Left lung (tissue), 10 donors: ENCODE measurements around the gene PNLDC1. TPM values are rescaled to one million over a fixed set of nuclear protein-coding genes. Genes with fewer than 3 reads are reported as not detected.

Experiments used
- ATAC-seq: fragments of 200-7000 bp; cut with Tn5 transposase; one replicate; pipeline ENCODE4 v1.9.1; 2020; ENCODE audit warnings: moderate library complexity
- DNase-seq, 4 donors: peaks; one replicate each; pipeline ENCODE4 v3.0.0-alpha.2; 2013 to 2020
- H3K27ac ChIP-seq, 2 donors: fragments of 200-600 bp; sonication (generic) in 1 of 2; one replicate each; pipeline versions ENCODE4 v1.5.0 to v1.8.0; 2020 to 2021
- H3K27me3 ChIP-seq, 2 donors: fragments of 200-600 bp; sonication (generic) in 1 of 2; one replicate each; pipeline versions ENCODE4 v1.5.0 to v1.8.0; 2020 to 2021
- H3K36me3 ChIP-seq, 2 donors: fragments of 200-600 bp; sonication (generic) in 1 of 2; one replicate each; pipeline versions ENCODE4 v1.5.0 to v1.8.0; 2020 to 2021
- H3K4me1 ChIP-seq, 2 donors: fragments of 200-600 bp; one replicate each; pipeline ENCODE4 v1.8.0; 2021
- H3K4me3 ChIP-seq, 2 donors: fragments of 200-600 bp; sonication (generic) in 1 of 2; one replicate each; pipeline versions ENCODE4 v1.5.0 to v1.8.0; 2020 to 2021; ENCODE audit warnings: mild to moderate bottlenecking in 1 of 2
- H3K9me3 ChIP-seq, 2 donors: fragments of 200-600 bp; sonication (generic) in 1 of 2; one replicate each; pipeline versions ENCODE4 v1.5.0 to v1.8.0; 2020 to 2021
- CTCF ChIP-seq, 2 donors: fragments of 200-600 bp; sonication (generic) in 1 of 2; IDR thresholded peaks; one replicate each; pipeline versions ENCODE4 v1.5.0 to v1.8.0; 2021; ENCODE audit warnings: antibody characterized with exemption in 2 of 2
- intact Hi-C, 2 donors: fragments of 100-400 bp; cut with DNase I; formaldehyde crosslinking; loops; one replicate each; pipeline versions ENCODE4 v1.11.2 to v1.14.2; 2022
- polyA plus RNA-seq, 6 donors: library from polyadenylated mRNA; unstranded; fragments of 120-200 nt; gene quantifications; one replicate each; pipeline ENCODE4 v1.2.1, GENCODE V29; 2013; ENCODE audit not compliant: insufficient read length in 6 of 6
- total RNA-seq, 2 donors: library from RNA; stranded (reverse); fragmentation: NEBNext Ultra II Directional; extraction: Animal tissue kit (Norgen Biotek cat#: 25700); gene quantifications; one replicate each; pipeline ENCODE4 v1.2.1, GENCODE V29; 2021
- donor health status: DM: no; HTN: yes; CAD: no.
- donor health status: DM: no; HTN: no; CAD: no.

PNLDC1 gene
- total and polyA plus RNA-seq, 8 donors = 0.09 to 0.50 (median 0.20) TPM

- no peaks in the 10 kb centered on the region for H3K4me1 ChIP-seq
- DNase-seq (no peak), ATAC-seq (no peak)
- H3K4me3 ChIP-seq = no peak overlapping the region
- no peak for TF ChIP-seq CTCF (IDR thresholded peaks at IDR 0.05)
- H3K36me3 ChIP-seq = peaks cover 7 to 100% of the 10 kb centered on the region in 2 donors
- no peak overlapping the region for H3K27ac ChIP-seq
- H3K27me3 ChIP-seq = no peaks in the 10 kb centered on the region
- intact Hi-C loops = no loop called here
- no peaks in the 10 kb centered on the region for H3K9me3 ChIP-seq
Measured at GRCh38 chr6:159778542-159779103, 21.5 kb upstream of the PNLDC1 start.

GRCh38 chr6:159788276-159788675 lies 11.8 kb upstream of the PNLDC1 start:
- DNase-seq = no peak
- Histone ChIP-seq H3K27me3 (no peaks in the 10 kb centered on the region), H3K27ac (peak overlapping the region; percentile 89 to 97), H3K4me3 (peak overlapping the region; percentile 100), H3K36me3 (peaks cover 0 to 53% of the 10 kb centered on the region in 2 donors), H3K9me3 (no peaks in the 10 kb centered on the region), H3K4me1 (peaks cover 21 to 60% of the 10 kb centered on the region in 2 donors)
- no peak for ATAC-seq
- intact Hi-C loops = no loop called here
- no peak for TF ChIP-seq CTCF (IDR thresholded peaks at IDR 0.05)

GRCh38 chr6:159788753-159789376 lies 11.2 kb upstream of the PNLDC1 start:
- H3K4me1 ChIP-seq = peaks cover 21 to 60% of the 10 kb centered on the region in 2 donors
- peak; percentile 11 for ATAC-seq
- H3K4me3 ChIP-seq = peak overlapping the region; percentile 100
- H3K36me3 ChIP-seq = peaks cover 0 to 53% of the 10 kb centered on the region in 2 donors
- intact Hi-C loops = no loop called here
- no peak for TF ChIP-seq CTCF (IDR thresholded peaks at IDR 0.05)
- no peaks in the 10 kb centered on the region for H3K27me3 ChIP-seq
- H3K27ac ChIP-seq = peak overlapping the region; percentile 89 to 97
- DNase-seq = peak; percentile 13 to 89 (median 52)
- no peaks in the 10 kb centered on the region for H3K9me3 ChIP-seq

- Histone ChIP-seq H3K27ac (peak within 1 kb of the TSS; percentile 89 to 97), H3K9me3 (no peaks in the 10 kb centered on the region), H3K36me3 (peaks cover 0 to 52% of the 10 kb centered on the region in 2 donors), H3K4me1 (peaks cover 25 to 65% of the 10 kb centered on the region in 2 donors), H3K27me3 (no peaks in the 10 kb centered on the region), H3K4me3 (peak within 1 kb of the TSS; percentile 100)
- TF ChIP-seq CTCF (IDR thresholded peaks at IDR 0.05) = no peak
- intact Hi-C loops = no loop called here
- DNase-seq (peak; percentile 98 to 100 (median 100)), ATAC-seq (peak; percentile 88)
Measured at GRCh38 chr6:159789377-159790148, 10.5 kb upstream of the PNLDC1 start, which contains the start of gene TCP1. Gene TCP1, minus strand, starts transcription at chr6:159789602. Its CDS starts 134 bp downstream, at chr6:159789468.
